Loucy (cell line): Measurements from ENCODE around the gene SGPP1.

Source experiments
- EZH2phosphoT487 ChIP-seq: fragments of 200-600 bp; IDR thresholded peaks from 2 replicates; pipeline ENCODE4 v1.6.1; 2018; ENCODE audit warnings: antibody characterized with exemption, mild to moderate bottlenecking, moderate library complexity, borderline replicate concordance
- TF ChIP-seq, protein P1 (sequence below): fragments of 200-600 bp; sonication (generic); conservative IDR thresholded peaks from 2 replicates; pipeline ENCODE4 v1.5.1; 2014; ENCODE audit warnings: mild to moderate bottlenecking, antibody characterized with exemption, low read length

- TF ChIP-seq, protein P1, sequence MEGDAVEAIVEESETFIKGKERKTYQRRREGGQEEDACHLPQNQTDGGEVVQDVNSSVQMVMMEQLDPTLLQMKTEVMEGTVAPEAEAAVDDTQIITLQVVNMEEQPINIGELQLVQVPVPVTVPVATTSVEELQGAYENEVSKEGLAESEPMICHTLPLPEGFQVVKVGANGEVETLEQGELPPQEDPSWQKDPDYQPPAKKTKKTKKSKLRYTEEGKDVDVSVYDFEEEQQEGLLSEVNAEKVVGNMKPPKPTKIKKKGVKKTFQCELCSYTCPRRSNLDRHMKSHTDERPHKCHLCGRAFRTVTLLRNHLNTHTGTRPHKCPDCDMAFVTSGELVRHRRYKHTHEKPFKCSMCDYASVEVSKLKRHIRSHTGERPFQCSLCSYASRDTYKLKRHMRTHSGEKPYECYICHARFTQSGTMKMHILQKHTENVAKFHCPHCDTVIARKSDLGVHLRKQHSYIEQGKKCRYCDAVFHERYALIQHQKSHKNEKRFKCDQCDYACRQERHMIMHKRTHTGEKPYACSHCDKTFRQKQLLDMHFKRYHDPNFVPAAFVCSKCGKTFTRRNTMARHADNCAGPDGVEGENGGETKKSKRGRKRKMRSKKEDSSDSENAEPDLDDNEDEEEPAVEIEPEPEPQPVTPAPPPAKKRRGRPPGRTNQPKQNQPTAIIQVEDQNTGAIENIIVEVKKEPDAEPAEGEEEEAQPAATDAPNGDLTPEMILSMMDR: no peak
- no peak for TF ChIP-seq EZH2phosphoT487
Observed at GRCh38 chr14:63766611-63767010, 38.7 kb upstream of the SGPP1 start.
